Ectodermal cell (in vitro differentiated cells): ENCODE data around the gene FADS1.

Source experiments
- H3K27ac ChIP-seq: 2 replicates; pipeline ENCODE4 v1.7.0; 2013; ENCODE audit warnings: mild to moderate bottlenecking, low read depth, low read length; ENCODE audit not compliant: insufficient read depth, poor library complexity, severe bottlenecking
- H3K27me3 ChIP-seq: 2 replicates; pipeline ENCODE4 v1.7.0; 2013; ENCODE audit warnings: mild to moderate bottlenecking, low read length; ENCODE audit not compliant: insufficient read depth, control insufficient read depth, poor library complexity, severe bottlenecking
- H3K36me3 ChIP-seq: one replicate; pipeline ENCODE4 v1.7.0; 2013; ENCODE audit warnings: low read length; ENCODE audit not compliant: control insufficient read depth, insufficient read depth
- H3K4me1 ChIP-seq: one replicate; pipeline ENCODE4 v1.7.0; 2013; ENCODE audit warnings: low read length; ENCODE audit not compliant: control insufficient read depth, insufficient read depth
- H3K4me3 ChIP-seq: 2 replicates; pipeline ENCODE4 v1.7.0; 2013; ENCODE audit warnings: low read depth, low read length, control low read depth; ENCODE audit not compliant: insufficient read depth
- H3K9me3 ChIP-seq: 2 replicates; pipeline ENCODE4 v1.7.0; 2013; ENCODE audit warnings: mild to moderate bottlenecking, low read length, moderate library complexity; ENCODE audit not compliant: control insufficient read depth
- WGBS, 2 experiments: methylation state at CpG; one replicate each; pipeline ENCODE4 v1.1.7; 2013; ENCODE audit warnings: missing lambda C conversion rate in 2 of 2; 5-methylcytosine and 5-hydroxymethylcytosine counted together

Gene FADS1

DNA sequence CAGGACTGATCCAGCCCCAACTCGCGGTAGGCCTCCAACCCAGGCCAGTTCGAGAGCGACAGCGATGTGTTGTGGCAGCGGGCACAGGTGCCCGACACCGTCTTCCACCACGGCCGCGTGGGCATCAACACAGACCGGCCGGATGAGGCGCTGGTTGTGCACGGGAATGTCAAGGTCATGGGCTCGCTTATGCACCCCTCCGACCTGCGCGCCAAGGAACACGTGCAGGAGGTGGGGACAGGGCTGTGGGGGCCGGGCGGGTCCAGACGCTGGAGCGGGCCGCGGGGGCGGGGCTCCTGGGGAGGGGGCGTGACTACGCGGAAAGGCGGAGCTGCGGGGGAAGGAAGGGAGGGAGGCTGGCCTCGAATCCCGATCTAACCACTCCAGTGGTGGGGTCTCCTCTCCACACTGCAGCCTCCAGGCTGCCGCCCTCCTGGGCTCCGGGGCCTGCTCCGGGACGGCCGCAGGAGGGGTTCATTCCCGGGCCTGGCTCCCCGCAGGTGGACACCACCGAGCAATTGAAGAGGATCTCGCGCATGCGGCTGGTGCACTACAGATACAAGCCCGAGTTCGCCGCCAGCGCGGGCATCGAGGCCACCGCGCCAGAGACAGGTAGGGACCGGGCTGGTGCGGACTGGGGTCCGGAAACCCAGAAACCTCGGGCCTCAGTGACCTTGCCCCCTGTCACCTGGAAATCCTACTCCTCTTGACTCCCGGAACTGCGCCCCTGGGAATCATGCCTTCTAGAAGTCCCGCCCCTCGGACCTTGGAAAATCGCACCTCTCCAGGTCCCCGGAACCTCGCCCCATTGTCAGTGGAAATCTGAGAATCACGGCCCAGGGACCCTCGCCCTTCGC, 39.3 kb downstream of the FADS1 start:
- Histone ChIP-seq H3K9me3 (no peaks in the 10 kb centered on the region), H3K4me3 (no peak overlapping the region), H3K36me3 (no peaks in the 10 kb centered on the region), H3K27ac (no peak overlapping the region), H3K4me1 (peaks cover 3% of the 10 kb centered on the region), H3K27me3 (no peaks in the 10 kb centered on the region)
- 88 to 90% methylated on average over 67 of the region's 67 CpGs for WGBS, 2 experiments

- no peak overlapping the region for H3K4me3 ChIP-seq
- H3K27me3 ChIP-seq, result no peaks in the 10 kb centered on the region
- WGBS, 2 experiments, result 81 to 87% methylated on average over 9 of the region's 9 CpGs
- H3K36me3 ChIP-seq, result no peaks in the 10 kb centered on the region
- H3K27ac ChIP-seq, result no peak overlapping the region
- no peaks in the 10 kb centered on the region for H3K9me3 ChIP-seq
- peaks cover 11% of the 10 kb centered on the region for H3K4me1 ChIP-seq
Observed at GRCh38 chr11:61776561-61777075, 40.2 kb downstream of the FADS1 start.

- H3K4me1 ChIP-seq, result peaks cover 11% of the 10 kb centered on the region
- H3K36me3 ChIP-seq, result no peaks in the 10 kb centered on the region
- H3K27ac ChIP-seq, result no peak overlapping the region
- WGBS, 2 experiments, result 93% methylated on average over 20 of the region's 20 CpGs
- H3K4me3 ChIP-seq, result no peak overlapping the region
- no peaks in the 10 kb centered on the region for H3K9me3 ChIP-seq
- no peaks in the 10 kb centered on the region for H3K27me3 ChIP-seq
Observed at GRCh38 chr11:61775606-61776554, 40.9 kb downstream of the FADS1 start.

GRCh38 chr11:61775106-61775505, 41.7 kb downstream of the FADS1 start:
- 91 to 95% methylated on average over 6 of the region's 6 CpGs for whole genome bisulfite sequencing, 2 experiments
- H3K9me3 ChIP-seq, result no peaks in the 10 kb centered on the region
- H3K36me3 ChIP-seq, result no peaks in the 10 kb centered on the region
- H3K4me1 ChIP-seq, result peaks cover 11% of the 10 kb centered on the region
- H3K27me3 ChIP-seq, result no peaks in the 10 kb centered on the region
- no peak overlapping the region for H3K4me3 ChIP-seq
- no peak overlapping the region for H3K27ac ChIP-seq

DNA sequence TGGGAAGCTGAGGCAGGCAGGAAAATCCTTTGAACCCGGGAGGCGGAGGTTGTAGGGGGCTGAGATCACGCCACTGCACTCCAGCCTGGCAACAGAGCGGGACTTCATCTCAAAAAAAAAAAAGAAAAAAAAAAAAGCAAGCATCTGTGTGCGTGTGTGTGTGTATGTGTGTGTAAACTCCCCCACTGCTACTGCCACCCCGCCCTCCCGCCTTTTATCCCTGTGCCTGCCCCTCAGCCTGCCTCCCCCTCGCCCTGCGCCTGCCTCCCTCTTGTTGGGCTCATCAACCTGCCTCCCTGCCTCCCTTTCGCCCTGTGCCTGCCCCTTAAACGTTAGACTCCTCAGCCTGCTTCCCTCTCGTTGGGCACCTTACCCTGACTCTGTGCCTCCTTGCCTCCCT, 42.4 kb downstream of the FADS1 start:
- Histone ChIP-seq H3K4me3 (no peak overlapping the region), H3K27ac (no peak overlapping the region), H3K36me3 (no peaks in the 10 kb centered on the region), H3K9me3 (no peaks in the 10 kb centered on the region), H3K27me3 (no peaks in the 10 kb centered on the region), H3K4me1 (peaks cover 17% of the 10 kb centered on the region)
- 87 to 92% methylated on average over 12 of the region's 12 CpGs for WGBS, 2 experiments

DNA sequence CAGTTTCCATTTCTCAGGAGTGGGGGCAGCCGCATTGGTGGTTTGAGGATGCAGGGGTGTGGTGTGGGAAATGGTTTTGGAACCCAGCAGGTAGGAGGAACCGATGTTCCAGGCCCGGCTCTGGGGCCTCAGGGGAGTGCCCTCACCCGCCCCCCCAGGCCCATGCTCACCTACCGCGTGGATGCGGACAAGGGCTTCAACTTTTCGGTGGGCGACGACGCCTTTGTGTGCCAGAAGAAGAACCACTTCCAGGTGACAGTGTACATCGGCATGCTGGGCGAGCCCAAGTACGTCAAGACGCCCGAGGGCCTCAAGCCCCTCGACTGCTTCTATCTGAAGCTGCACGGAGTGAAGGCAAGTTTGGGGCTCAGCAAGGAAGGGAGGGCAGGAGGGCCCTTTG, 43.0 kb downstream of the FADS1 start:
- H3K36me3 ChIP-seq, result no peaks in the 10 kb centered on the region
- peaks cover 23% of the 10 kb centered on the region for H3K4me1 ChIP-seq
- no peak overlapping the region for H3K4me3 ChIP-seq
- H3K9me3 ChIP-seq, result no peaks in the 10 kb centered on the region
- H3K27me3 ChIP-seq, result no peaks in the 10 kb centered on the region
- H3K27ac ChIP-seq, result no peak overlapping the region
- WGBS, 2 experiments, result 95% methylated on average over 18 of the region's 18 CpGs

DNA sequence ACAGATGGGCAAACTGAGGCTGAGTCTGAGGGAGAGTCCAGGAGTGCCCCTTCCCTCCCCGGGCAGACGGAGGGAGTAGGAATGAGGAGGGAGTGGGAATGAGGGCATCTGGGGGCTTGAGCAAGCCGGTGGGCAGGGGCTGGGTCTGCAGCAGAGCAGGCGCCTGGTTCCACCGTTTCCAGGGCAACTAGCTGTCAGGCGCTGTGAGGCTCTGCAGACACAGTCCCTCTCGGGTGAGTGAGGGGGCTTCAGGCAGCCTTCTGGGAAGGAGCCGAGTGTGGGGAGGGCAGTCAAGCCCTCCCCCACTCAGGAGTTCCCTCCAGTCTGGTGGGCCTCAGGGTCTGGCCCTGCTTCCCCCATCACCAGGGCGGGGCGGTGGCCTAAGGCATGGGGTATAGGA, 43.4 kb downstream of the FADS1 start:
- H3K27ac ChIP-seq, result no peak overlapping the region
- no peaks in the 10 kb centered on the region for H3K27me3 ChIP-seq
- no peak overlapping the region for H3K4me3 ChIP-seq
- H3K9me3 ChIP-seq, result no peaks in the 10 kb centered on the region
- peaks cover 23% of the 10 kb centered on the region for H3K4me1 ChIP-seq
- H3K36me3 ChIP-seq, result no peaks in the 10 kb centered on the region
- WGBS, 2 experiments, result 66 to 76% methylated on average over 10 of the region's 10 CpGs

- WGBS, 2 experiments, result 54 to 62% methylated on average over 6 of the region's 7 CpGs
- Histone ChIP-seq H3K9me3 (no peaks in the 10 kb centered on the region), H3K27me3 (no peaks in the 10 kb centered on the region), H3K27ac (no peak overlapping the region), H3K4me1 (peaks cover 23% of the 10 kb centered on the region), H3K36me3 (no peaks in the 10 kb centered on the region), H3K4me3 (no peak overlapping the region)
Observed at GRCh38 chr11:61771985-61772455, 44.8 kb downstream of the FADS1 start.

- no peaks in the 10 kb centered on the region for H3K9me3 ChIP-seq
- no peak overlapping the region for H3K4me3 ChIP-seq
- H3K36me3 ChIP-seq, result no peaks in the 10 kb centered on the region
- no peaks in the 10 kb centered on the region for H3K27me3 ChIP-seq
- 90 to 91% methylated on average over 15 of the region's 15 CpGs for WGBS, 2 experiments
- H3K4me1 ChIP-seq, result peaks cover 23% of the 10 kb centered on the region
- no peak overlapping the region for H3K27ac ChIP-seq
Observed at GRCh38 chr11:61771195-61771894, 45.5 kb downstream of the FADS1 start.
